PFSK-1 (cell line): Measurements from ENCODE around the gene LACTBL1.

Source experiments
- FOXP2 ChIP-seq: optimal IDR thresholded peaks from 2 replicates; pipeline ENCODE3; 2011; ENCODE audit warnings: borderline replicate concordance, control low read depth, inconsistent platforms; ENCODE audit not compliant: insufficient read depth; ENCODE audit errors: extremely low read length, extremely low read depth
- POLR2AphosphoS5 ChIP-seq: IDR thresholded peaks from 2 replicates; pipeline ENCODE4 v1.6.1; 2012; ENCODE audit warnings: low read depth, mild to moderate bottlenecking, control low read depth, low read length, moderate library complexity
- REST ChIP-seq, 2 experiments: IDR thresholded peaks; 2 replicates each; pipeline versions ENCODE4 v1.6.1 to v1.8.0; 2011 to 2012; ENCODE audit warnings: low read depth in 2 of 2, low read length in 2 of 2, control low read depth in 1 of 2, inconsistent platforms in 1 of 2, mild to moderate bottlenecking in 1 of 2, moderate library complexity in 1 of 2; ENCODE audit not compliant: insufficient read depth in 1 of 2
- SIN3A ChIP-seq: IDR thresholded peaks from 2 replicates; pipeline ENCODE4 v1.6.1; 2012; ENCODE audit warnings: mild to moderate bottlenecking, low read length, moderate library complexity, borderline replicate concordance; ENCODE audit not compliant: insufficient read depth
- TAF1 ChIP-seq: IDR thresholded peaks from 2 replicates; pipeline ENCODE4 v1.6.1; 2012; ENCODE audit warnings: low read length, control low read depth, borderline replicate concordance; ENCODE audit not compliant: insufficient read depth

The LACTBL1 gene

DNA sequence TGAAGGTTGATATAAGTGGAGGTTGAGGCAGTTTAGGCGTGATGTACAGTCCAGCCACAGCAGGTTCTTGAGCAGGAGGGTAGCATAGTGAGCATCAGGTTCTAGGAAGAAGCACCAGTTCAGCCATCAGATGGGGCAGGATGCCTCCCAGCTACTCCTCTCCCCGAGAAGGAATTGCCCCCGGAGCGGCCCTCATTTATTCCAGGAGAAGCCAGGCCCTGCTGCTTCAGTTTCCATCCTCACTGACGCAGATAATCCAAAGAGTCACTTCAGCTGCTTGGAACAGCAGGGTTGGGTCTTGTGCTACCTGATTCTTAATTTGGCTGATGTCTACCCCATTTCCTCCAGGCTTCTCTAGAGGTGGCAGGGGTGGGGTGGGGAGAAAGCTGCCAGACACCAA is 54.7 kb downstream of the LACTBL1 start:
- TF ChIP-seq SIN3A (no peak), POLR2AphosphoS5 (no peak), FOXP2 (no peak), TAF1 (no peak), REST (IDR thresholded peaks at IDR 0.05; ENCODE audit: insufficient read depth in 1 of 2, low read depth in 2 of 2, low read length in 2 of 2) (no peak)

DNA sequence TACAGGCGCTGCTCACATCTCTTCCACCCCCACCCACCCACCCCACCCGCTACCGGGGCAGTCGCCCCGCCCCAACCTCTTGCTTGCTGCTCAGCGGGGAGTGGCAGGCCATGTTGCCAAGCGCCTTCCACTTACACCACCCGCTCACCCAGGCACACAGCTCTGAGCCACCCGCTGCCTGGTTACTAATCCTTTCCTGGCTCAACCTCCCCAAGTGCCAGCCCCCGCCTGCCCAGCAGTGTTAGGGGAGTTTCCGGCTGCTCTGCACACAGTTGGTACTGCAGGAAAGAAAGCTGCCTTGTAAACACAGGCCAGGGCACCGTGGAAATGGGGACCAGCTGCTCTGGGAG is 56.2 kb downstream of the LACTBL1 start:
- TF ChIP-seq FOXP2 (no peak), REST (IDR thresholded peaks at IDR 0.05; ENCODE audit: insufficient read depth in 1 of 2, low read depth in 2 of 2, low read length in 2 of 2) (no peak), POLR2AphosphoS5 (no peak), TAF1 (no peak), SIN3A (no peak)

GRCh38 chr1:22915816-22916470 is 56.7 kb downstream of the LACTBL1 start:
- TF ChIP-seq FOXP2 (no peak), POLR2AphosphoS5 (no peak), SIN3A (no peak), REST (IDR thresholded peaks at IDR 0.05; ENCODE audit: insufficient read depth in 1 of 2, low read depth in 2 of 2, low read length in 2 of 2) (no peak), TAF1 (no peak)

GRCh38 chr1:22915231-22915630 is 57.4 kb downstream of the LACTBL1 start:
- no peak for TF ChIP-seq REST (IDR thresholded peaks at IDR 0.05; ENCODE audit: insufficient read depth in 1 of 2, low read depth in 2 of 2, low read length in 2 of 2)
- no peak for TF ChIP-seq FOXP2
- TF ChIP-seq SIN3A: no peak
- TF ChIP-seq TAF1: no peak
- TF ChIP-seq POLR2AphosphoS5: no peak
